Smooth muscle cell (in vitro differentiated cells): ENCODE data around the gene IFNAR2. TPM values are rescaled to one million over a fixed set of nuclear protein-coding genes. Genes with fewer than 3 reads are reported as not detected.

Experiments used
- DNase-seq: peaks from one replicate; lab custom pipeline; 2025; ENCODE audit not compliant: unreplicated experiment; lab: John Stamatoyannopoulos, UW
- H2AFZ ChIP-seq: fragments of 200-600 bp; sonication (generic); 2 replicates; pipeline ENCODE4 v1.6.0; 2016; ENCODE audit warnings: antibody characterized with exemption, low read depth, mild to moderate bottlenecking
- H3F3A ChIP-seq: fragments of 200-600 bp; sonication (generic); 2 replicates; pipeline ENCODE4 v1.6.0; 2017; ENCODE audit warnings: antibody characterized with exemption, low read depth
- H3K27ac ChIP-seq: fragments of 200-600 bp; sonication (generic); 2 replicates; pipeline ENCODE4 v1.5.1; 2016; ENCODE audit warnings: low read depth, mild to moderate bottlenecking
- H3K27me3 ChIP-seq: fragments of 200-600 bp; sonication (generic); 2 replicates; pipeline ENCODE4 v1.6.1; 2016; ENCODE audit warnings: low read depth, mild to moderate bottlenecking
- H3K36me3 ChIP-seq: fragments of 200-600 bp; sonication (generic); 2 replicates; pipeline ENCODE4 v1.5.1; 2016; ENCODE audit warnings: low read depth
- H3K4me1 ChIP-seq: fragments of 200-600 bp; sonication (generic); 2 replicates; pipeline ENCODE4 v1.5.1; 2016; ENCODE audit warnings: low read depth
- H3K4me2 ChIP-seq: fragments of 200-600 bp; sonication (generic); 2 replicates; pipeline ENCODE4 v1.6.0; 2016; ENCODE audit warnings: mild to moderate bottlenecking
- H3K4me3 ChIP-seq: fragments of 200-600 bp; sonication (generic); 2 replicates; pipeline ENCODE4 v1.5.1; 2016; ENCODE audit warnings: mild to moderate bottlenecking
- H3K79me2 ChIP-seq: fragments of 200-600 bp; sonication (generic); 2 replicates; pipeline ENCODE4 v1.6.0; 2016; ENCODE audit warnings: low read depth, mild to moderate bottlenecking
- H3K9ac ChIP-seq: fragments of 200-600 bp; sonication (generic); 2 replicates; pipeline ENCODE4 v1.6.0; 2016; ENCODE audit warnings: low read depth
- H3K9me3 ChIP-seq: fragments of 200-600 bp; sonication (generic); replicated peaks from 2 replicates; pipeline ENCODE4 v1.5.1; 2016; ENCODE audit warnings: low read depth
- H4K20me1 ChIP-seq: fragments of 200-600 bp; sonication (generic); 2 replicates; pipeline ENCODE4 v1.6.0; 2016; ENCODE audit warnings: low read depth
- CTCF ChIP-seq: fragments of 200-600 bp; sonication (generic); IDR thresholded peaks from 2 replicates; pipeline ENCODE4 v1.5.1; 2017; ENCODE audit warnings: borderline replicate concordance, mild to moderate bottlenecking, antibody characterized with exemption; ENCODE audit not compliant: insufficient read depth, poor library complexity, severe bottlenecking
- WGBS: methylation state at CpG from one replicate; pipeline ENCODE4 v1.1.7; 2016; ENCODE audit warnings: low lambda C conversion rate; 5-methylcytosine and 5-hydroxymethylcytosine counted together
- polyA plus RNA-seq: library from polyadenylated mRNA; unstranded; fragments of >200 nt; fragmentation: Nextera tagmentation; extraction: Ambion mirVana; gene quantifications from 2 replicates; pipeline ENCODE4 v1.2.1, GENCODE V29; 2016
- total RNA-seq: library from RNA; depleted of rRNA; stranded (reverse); fragments of >200 nt; gene quantifications from 2 replicates; pipeline ENCODE4 v1.2.3, GENCODE V29; 2014

IFNAR2 gene
- total and polyA plus RNA-seq, 2 experiments from 2014 or later, result 30.7 to 33.2 TPM

- Histone ChIP-seq H3F3A (no peaks in the 10 kb centered on the region), H3K79me2 (no peaks in the 10 kb centered on the region), H3K4me1 (no peaks in the 10 kb centered on the region), H3K4me3 (no peak overlapping the region), H4K20me1 (no peaks in the 10 kb centered on the region), H3K4me2 (no peak overlapping the region), H3K36me3 (peaks cover 27% of the 10 kb centered on the region), H3K27me3 (no peaks in the 10 kb centered on the region), H3K9ac (no peak overlapping the region), H3K9me3 (no peaks in the 10 kb centered on the region), H2AFZ (no peak overlapping the region), H3K27ac (no peak overlapping the region)
- 99% methylated on average over 5 of the region's 5 CpGs for WGBS
- no peak for DNase-seq
- no peak for TF ChIP-seq CTCF
These were observed 25.0 kb downstream of the IFNAR2 start for GRCh38 chr21:33254766-33255165.

- no peak for TF ChIP-seq CTCF
These were observed 25.7 kb downstream of the IFNAR2 start for GRCh38 chr21:33255404-33255803.

GRCh38 chr21:33256019-33256418, 26.3 kb downstream of the IFNAR2 start:
- Histone ChIP-seq H3K27me3 (no peaks in the 10 kb centered on the region), H3K4me2 (no peak overlapping the region), H3K4me1 (no peaks in the 10 kb centered on the region), H4K20me1 (no peaks in the 10 kb centered on the region), H3K9ac (no peak overlapping the region), H3F3A (no peaks in the 10 kb centered on the region), H3K36me3 (peaks cover 23% of the 10 kb centered on the region), H2AFZ (no peak overlapping the region), H3K79me2 (no peaks in the 10 kb centered on the region), H3K9me3 (no peaks in the 10 kb centered on the region), H3K27ac (no peak overlapping the region), H3K4me3 (no peak overlapping the region)
- 79% methylated on average over 6 of the region's 6 CpGs for WGBS
- no peak for DNase-seq
- no peak for TF ChIP-seq CTCF

More at GRCh38 chr21:33255404-33255803, 25.7 kb downstream of the IFNAR2 start:
- peaks cover 23% of the 10 kb centered on the region for H3K36me3 ChIP-seq
- H3K27ac ChIP-seq, result no peak overlapping the region
- 97% methylated on average over 1 of the region's 1 CpG for WGBS
- no peaks in the 10 kb centered on the region for H3K79me2 ChIP-seq
- no peaks in the 10 kb centered on the region for H3K9me3 ChIP-seq
- no peaks in the 10 kb centered on the region for H3F3A ChIP-seq
- no peak overlapping the region for H3K4me3 ChIP-seq
- H3K9ac ChIP-seq, result no peak overlapping the region
- no peaks in the 10 kb centered on the region for H4K20me1 ChIP-seq
- no peaks in the 10 kb centered on the region for H3K4me1 ChIP-seq
- no peak for DNase-seq
- no peak overlapping the region for H3K4me2 ChIP-seq
- H3K27me3 ChIP-seq, result no peaks in the 10 kb centered on the region
- no peak overlapping the region for H2AFZ ChIP-seq

- Histone ChIP-seq H3K4me3 (no peak overlapping the region), H3K4me1 (no peaks in the 10 kb centered on the region), H3K4me2 (no peak overlapping the region), H3K79me2 (no peaks in the 10 kb centered on the region), H3K27me3 (no peaks in the 10 kb centered on the region), H3K27ac (no peak overlapping the region), H3K9ac (no peak overlapping the region), H2AFZ (no peak overlapping the region), H3K9me3 (no peaks in the 10 kb centered on the region), H3F3A (no peaks in the 10 kb centered on the region), H3K36me3 (peaks cover 16% of the 10 kb centered on the region), H4K20me1 (no peaks in the 10 kb centered on the region)
- no peak for DNase-seq
- WGBS, result 98% methylated on average over 18 of the region's 18 CpGs
- TF ChIP-seq CTCF, result no peak
These were observed 27.5 kb downstream of the IFNAR2 start for GRCh38 chr21:33257094-33257803.
